Ovary (tissue), 3 donors: ENCODE data around the gene BTC.

Source experiments
- POLR2A ChIP-seq: fragments of 450-650 bp; IDR thresholded peaks from one replicate; pipeline ENCODE4 v1.6.1; 2017; ENCODE audit warnings: antibody characterized with exemption, mild to moderate bottlenecking, moderate library complexity
- TF ChIP-seq, protein P1 (sequence below), 3 donors: fragments of 450-650 bp in 2 of 3; fragments of 200-600 bp in 1 of 3; IDR thresholded peaks; one replicate each; pipeline versions ENCODE4 v1.5.1 to v1.8.0; 2016 to 2022; ENCODE audit warnings: antibody characterized with exemption in 3 of 3, mild to moderate bottlenecking in 1 of 3
- donor health status: DM: no; HTN: no; CAD: no.

DNA sequence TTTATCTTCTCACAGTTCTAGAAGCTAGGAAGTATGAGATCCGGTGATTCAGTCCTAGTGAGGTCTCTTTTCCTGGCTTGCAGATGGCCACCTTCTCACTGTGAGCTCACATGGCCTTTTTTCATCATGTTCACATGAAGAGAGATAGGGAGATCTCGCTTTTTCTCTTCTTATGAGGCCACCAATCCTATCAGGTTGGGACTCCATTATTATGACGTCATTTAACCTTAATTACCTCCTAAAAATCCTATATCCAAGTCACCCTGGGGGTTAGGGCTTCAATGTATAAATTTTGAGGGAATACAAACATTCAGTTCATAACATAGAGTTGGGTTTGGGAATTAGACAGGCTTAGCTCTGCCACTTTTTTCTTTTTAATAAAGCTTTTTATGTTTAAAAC, 6.0 kb upstream of the BTC start:
- TF ChIP-seq, protein P1, sequence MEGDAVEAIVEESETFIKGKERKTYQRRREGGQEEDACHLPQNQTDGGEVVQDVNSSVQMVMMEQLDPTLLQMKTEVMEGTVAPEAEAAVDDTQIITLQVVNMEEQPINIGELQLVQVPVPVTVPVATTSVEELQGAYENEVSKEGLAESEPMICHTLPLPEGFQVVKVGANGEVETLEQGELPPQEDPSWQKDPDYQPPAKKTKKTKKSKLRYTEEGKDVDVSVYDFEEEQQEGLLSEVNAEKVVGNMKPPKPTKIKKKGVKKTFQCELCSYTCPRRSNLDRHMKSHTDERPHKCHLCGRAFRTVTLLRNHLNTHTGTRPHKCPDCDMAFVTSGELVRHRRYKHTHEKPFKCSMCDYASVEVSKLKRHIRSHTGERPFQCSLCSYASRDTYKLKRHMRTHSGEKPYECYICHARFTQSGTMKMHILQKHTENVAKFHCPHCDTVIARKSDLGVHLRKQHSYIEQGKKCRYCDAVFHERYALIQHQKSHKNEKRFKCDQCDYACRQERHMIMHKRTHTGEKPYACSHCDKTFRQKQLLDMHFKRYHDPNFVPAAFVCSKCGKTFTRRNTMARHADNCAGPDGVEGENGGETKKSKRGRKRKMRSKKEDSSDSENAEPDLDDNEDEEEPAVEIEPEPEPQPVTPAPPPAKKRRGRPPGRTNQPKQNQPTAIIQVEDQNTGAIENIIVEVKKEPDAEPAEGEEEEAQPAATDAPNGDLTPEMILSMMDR (IDR thresholded peaks at IDR 0.05), result no peak
- no peak for TF ChIP-seq POLR2A
